ENCODE results near the gene TARBP1. TPM values are rescaled to one million over a fixed set of nuclear protein-coding genes. Genes with fewer than 3 reads are reported as not detected.

TARBP1 gene
- total RNA-seq, 2 donors from 2014 or later, result 5.5 to 11.3 TPM

GRCh38 chr1:234500269-234500668 lies 21.3 kb upstream of the TARBP1 start:
- no peak overlapping the region for H3K4me3 ChIP-seq
- H3K27ac ChIP-seq, result peak overlapping the region; percentile 80 to 81

GRCh38 chr1:234499943-234500245 lies 20.9 kb upstream of the TARBP1 start:
- Histone ChIP-seq H3K27ac (peak overlapping the region; percentile 80 to 81), H3K4me3 (peak overlapping the region in 1 of 2 donors; percentile 7), H3K4me1 (peaks cover 0 to 40% of the 10 kb centered on the region in 2 donors), H3K27me3 (no peaks in the 10 kb centered on the region), H3K36me3 (no peaks in the 10 kb centered on the region), H3K9me3 (no peaks in the 10 kb centered on the region)
- TF ChIP-seq CTCF (IDR thresholded peaks at IDR 0.05), result no peak
- DNase-seq (ENCODE audit: low spot score), result no peak

More at GRCh38 chr1:234500269-234500668, 21.3 kb upstream of the TARBP1 start:
- TF ChIP-seq CTCF (IDR thresholded peaks at IDR 0.05), result no peak
- no peak for DNase-seq (ENCODE audit: low spot score)
- Histone ChIP-seq H3K4me1 (peaks cover 0 to 36% of the 10 kb centered on the region in 2 donors), H3K9me3 (no peaks in the 10 kb centered on the region), H3K36me3 (no peaks in the 10 kb centered on the region), H3K27me3 (no peaks in the 10 kb centered on the region)

GRCh38 chr1:234499119-234499942 lies 20.4 kb upstream of the TARBP1 start:
- H3K27me3 ChIP-seq, result no peaks in the 10 kb centered on the region
- no peaks in the 10 kb centered on the region for H3K9me3 ChIP-seq
- H3K36me3 ChIP-seq, result no peaks in the 10 kb centered on the region
- peak overlapping the region in 1 of 2 donors; percentile 7 for H3K4me3 ChIP-seq
- peaks cover 0 to 41% of the 10 kb centered on the region in 2 donors for H3K4me1 ChIP-seq
- peak; percentile 91 to 98 for TF ChIP-seq CTCF (IDR thresholded peaks at IDR 0.05)
- DNase-seq (ENCODE audit: low spot score), result peak; percentile 97
- H3K27ac ChIP-seq, result peak overlapping the region; percentile 80 to 81

GRCh38 chr1:234498448-234499118 lies 19.6 kb upstream of the TARBP1 start:
- no peaks in the 10 kb centered on the region for H3K27me3 ChIP-seq
- peak overlapping the region; percentile 80 to 81 for H3K27ac ChIP-seq
- no peak overlapping the region for H3K4me3 ChIP-seq
- peaks cover 0 to 40% of the 10 kb centered on the region in 2 donors for H3K4me1 ChIP-seq
- DNase-seq (ENCODE audit: low spot score), result no peak
- H3K9me3 ChIP-seq, result no peaks in the 10 kb centered on the region
- no peak for TF ChIP-seq CTCF (IDR thresholded peaks at IDR 0.05)
- H3K36me3 ChIP-seq, result no peaks in the 10 kb centered on the region

- H3K27ac ChIP-seq, result no peak overlapping the region
- H3K9me3 ChIP-seq, result no peaks in the 10 kb centered on the region
- no peak for DNase-seq (ENCODE audit: low spot score)
- H3K4me3 ChIP-seq, result no peak overlapping the region
- no peaks in the 10 kb centered on the region for H3K27me3 ChIP-seq
- no peaks in the 10 kb centered on the region for H3K36me3 ChIP-seq
- peaks cover 0 to 33% of the 10 kb centered on the region in 2 donors for H3K4me1 ChIP-seq
- no peak for TF ChIP-seq CTCF (IDR thresholded peaks at IDR 0.05)
Observed at GRCh38 chr1:234497589-234497988, 18.6 kb upstream of the TARBP1 start.

Data from right atrium auricular region (tissue), 2 donors.